ENCODE data around the gene PRAMEF10. TPM values are rescaled to one million over a fixed set of nuclear protein-coding genes. Genes with fewer than 3 reads are reported as not detected.

Gene PRAMEF10
- total and polyA plus RNA-seq, 7 experiments from 2014 or later: not detected

Other genes starting within 250 kb of the PRAMEF10 start
- gene AADACL3, start 182.2 kb downstream of the PRAMEF10 start, total RNA-seq: not detected
- gene AADACL3, start 182.2 kb downstream of the PRAMEF10 start, polyA plus RNA-seq: not detected
- not detected for gene CFAP107, start 152.1 kb downstream of the PRAMEF10 start, total RNA-seq
- gene CFAP107, start 152.1 kb downstream of the PRAMEF10 start, polyA plus RNA-seq: not detected
- not detected for gene PRAMEF12, start 124.5 kb downstream of the PRAMEF10 start, total RNA-seq
- not detected for gene PRAMEF12, start 124.5 kb downstream of the PRAMEF10 start, polyA plus RNA-seq
- not detected for gene PRAMEF1, start 106.9 kb downstream of the PRAMEF10 start, total RNA-seq
- gene PRAMEF1, start 106.9 kb downstream of the PRAMEF10 start, polyA plus RNA-seq: not detected
- not detected for gene PRAMEF11, start 66.9 kb downstream of the PRAMEF10 start, total RNA-seq
- gene PRAMEF11, start 66.9 kb downstream of the PRAMEF10 start, polyA plus RNA-seq: not detected
- gene HNRNPCL1, start 49.5 kb downstream of the PRAMEF10 start, total RNA-seq: not detected
- gene HNRNPCL1, start 49.5 kb downstream of the PRAMEF10 start, polyA plus RNA-seq: not detected
- not detected for gene PRAMEF2, start 41.2 kb downstream of the PRAMEF10 start, total RNA-seq
- gene PRAMEF2, start 41.2 kb downstream of the PRAMEF10 start, polyA plus RNA-seq: not detected
- gene PRAMEF4, start 12.1 kb downstream of the PRAMEF10 start, total RNA-seq: not detected
- gene PRAMEF4, start 12.1 kb downstream of the PRAMEF10 start, polyA plus RNA-seq: not detected
- not detected for gene PRAMEF7, start 18.3 kb upstream of the PRAMEF10 start, total RNA-seq
- not detected for gene PRAMEF7, start 18.3 kb upstream of the PRAMEF10 start, polyA plus RNA-seq
- not detected for gene PRAMEF6, start 49.3 kb upstream of the PRAMEF10 start, total RNA-seq
- not detected for gene PRAMEF6, start 49.3 kb upstream of the PRAMEF10 start, polyA plus RNA-seq
- gene PRAMEF27, start 158.3 kb upstream of the PRAMEF10 start, total RNA-seq: not detected
- not detected for gene PRAMEF27, start 158.3 kb upstream of the PRAMEF10 start, polyA plus RNA-seq
- not detected for gene HNRNPCL3, start 162.5 kb upstream of the PRAMEF10 start, total RNA-seq
- gene HNRNPCL3, start 162.5 kb upstream of the PRAMEF10 start, polyA plus RNA-seq: not detected
- not detected for gene PRAMEF25, start 172.5 kb upstream of the PRAMEF10 start, total RNA-seq
- not detected for gene PRAMEF25, start 172.5 kb upstream of the PRAMEF10 start, polyA plus RNA-seq
- not detected for gene HNRNPCL2, start 218.6 kb upstream of the PRAMEF10 start, total RNA-seq
- gene HNRNPCL2, start 218.6 kb upstream of the PRAMEF10 start, polyA plus RNA-seq: not detected